Activated gamma-delta T cell (primary cell): ENCODE results near the gene RASSF4.

ENCODE experiments used
- DNase-seq: peaks from one replicate; lab custom pipeline; 2025; lab: John Stamatoyannopoulos, UW

The RASSF4 gene

DNA sequence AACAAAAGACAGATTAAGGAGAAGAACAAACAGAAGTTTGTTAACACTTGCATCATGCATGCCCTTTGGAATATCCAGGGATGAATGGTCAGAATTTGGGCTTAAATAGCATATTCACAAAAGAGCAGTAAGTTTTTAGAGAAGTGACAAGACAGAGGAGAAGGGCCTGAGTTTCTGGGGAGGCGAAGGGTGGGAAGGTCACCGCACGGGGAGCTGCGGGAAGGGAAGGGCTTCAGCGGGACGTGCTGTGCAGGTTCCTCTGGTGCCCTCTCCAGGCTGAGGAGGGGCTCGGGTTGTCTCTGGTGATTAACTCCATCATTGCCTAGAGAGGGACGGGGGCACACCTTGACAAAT is 30.7 kb downstream of the RASSF4 start:
- DNase-seq, result no peak

DNA sequence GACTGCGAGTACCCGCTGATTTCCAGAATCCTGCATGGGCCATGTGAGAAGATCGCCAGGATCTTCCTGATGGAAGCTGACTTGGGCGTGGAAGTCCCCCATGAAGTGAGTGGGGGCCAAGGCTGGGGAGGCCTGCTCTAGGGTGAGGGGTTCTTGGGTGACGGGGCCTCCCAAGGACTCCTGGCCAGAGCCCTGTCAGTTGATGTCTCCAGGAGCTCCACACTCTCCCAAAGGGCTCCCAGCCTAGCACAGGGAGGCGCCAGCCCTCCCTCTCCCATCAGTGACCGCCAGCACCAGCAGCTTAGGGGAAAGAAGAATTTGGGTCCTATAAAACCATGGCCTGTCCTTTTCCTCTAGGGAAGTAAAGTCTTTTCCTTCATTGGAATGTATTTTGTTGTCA is 31.4 kb downstream of the RASSF4 start:
- no peak for DNase-seq

DNA sequence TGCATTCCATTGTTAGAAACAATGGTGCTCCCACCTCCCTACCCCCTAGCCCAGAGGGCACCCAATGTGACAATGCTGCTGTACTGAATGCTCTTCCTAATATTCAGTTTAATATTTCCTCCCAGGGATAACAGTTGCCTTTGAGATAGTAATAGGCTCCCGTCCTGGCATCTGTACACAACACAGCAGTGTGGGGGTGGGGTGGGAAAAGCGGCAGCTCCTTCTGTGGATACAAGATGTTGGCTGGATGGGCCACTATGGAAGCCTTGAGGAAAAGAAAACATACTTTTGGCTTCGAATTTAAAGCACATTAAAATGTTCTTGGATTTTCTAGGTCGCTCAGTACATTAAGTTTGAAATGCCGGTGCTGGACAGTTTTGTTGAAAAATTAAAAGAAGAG is 32.0 kb downstream of the RASSF4 start:
- no peak for DNase-seq

DNA sequence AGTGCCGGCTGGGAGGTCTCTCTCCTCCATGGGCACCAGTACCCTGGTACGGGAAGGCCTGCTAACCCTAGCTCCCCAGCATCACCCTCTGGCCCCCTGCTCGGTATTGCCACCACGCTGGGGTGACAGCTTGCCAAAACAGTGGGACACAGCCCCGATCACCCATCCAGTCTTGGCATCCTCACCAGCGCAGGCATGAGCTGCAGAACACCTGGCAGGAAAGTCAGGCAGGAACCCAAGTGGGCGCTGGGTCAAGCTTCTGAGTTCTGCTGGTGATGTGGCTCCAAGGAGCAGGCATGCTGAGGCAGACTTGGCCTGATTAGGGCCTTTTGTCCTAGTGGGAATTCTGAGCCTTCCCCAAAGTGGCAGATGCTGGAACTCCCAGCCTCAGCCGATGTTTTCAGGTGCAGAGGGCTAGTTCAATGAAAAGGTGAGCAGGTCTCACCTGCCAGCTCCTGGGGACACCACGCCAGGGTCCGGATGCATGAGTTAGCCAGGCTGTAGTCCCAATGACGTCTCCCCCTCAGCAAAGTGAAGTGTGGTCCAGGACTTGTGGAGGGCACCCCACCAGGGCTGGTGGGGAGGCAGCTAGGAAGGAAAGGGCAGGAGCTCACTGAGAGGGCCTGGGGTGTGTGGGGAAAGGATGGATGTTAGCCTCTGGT is 32.6 kb downstream of the RASSF4 start:
- DNase-seq, result no peak

DNA sequence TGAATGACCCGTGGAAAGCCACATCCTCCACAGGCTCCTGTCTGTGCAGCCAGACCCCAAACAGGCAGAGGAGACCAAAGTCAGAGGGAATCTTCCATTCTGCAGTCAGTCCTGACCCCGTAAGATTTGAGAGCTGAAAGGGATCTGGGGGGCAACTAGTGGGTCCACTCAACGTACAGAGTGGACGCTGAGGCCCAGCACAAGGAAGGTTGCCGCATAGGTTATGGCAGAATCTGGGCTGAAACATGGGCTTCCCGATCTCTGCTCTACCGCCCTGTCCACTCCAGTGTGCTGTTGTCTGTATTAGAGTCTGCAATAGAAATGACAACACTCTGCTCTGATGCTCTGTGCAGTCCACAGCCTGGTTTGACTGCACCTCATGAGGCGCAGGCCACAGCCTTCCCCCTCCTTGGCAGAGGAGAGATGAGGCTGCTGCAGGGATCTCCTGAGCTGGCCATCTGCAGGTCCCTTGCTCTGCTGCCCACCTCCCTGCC is 33.2 kb downstream of the RASSF4 start:
- no peak for DNase-seq

DNA sequence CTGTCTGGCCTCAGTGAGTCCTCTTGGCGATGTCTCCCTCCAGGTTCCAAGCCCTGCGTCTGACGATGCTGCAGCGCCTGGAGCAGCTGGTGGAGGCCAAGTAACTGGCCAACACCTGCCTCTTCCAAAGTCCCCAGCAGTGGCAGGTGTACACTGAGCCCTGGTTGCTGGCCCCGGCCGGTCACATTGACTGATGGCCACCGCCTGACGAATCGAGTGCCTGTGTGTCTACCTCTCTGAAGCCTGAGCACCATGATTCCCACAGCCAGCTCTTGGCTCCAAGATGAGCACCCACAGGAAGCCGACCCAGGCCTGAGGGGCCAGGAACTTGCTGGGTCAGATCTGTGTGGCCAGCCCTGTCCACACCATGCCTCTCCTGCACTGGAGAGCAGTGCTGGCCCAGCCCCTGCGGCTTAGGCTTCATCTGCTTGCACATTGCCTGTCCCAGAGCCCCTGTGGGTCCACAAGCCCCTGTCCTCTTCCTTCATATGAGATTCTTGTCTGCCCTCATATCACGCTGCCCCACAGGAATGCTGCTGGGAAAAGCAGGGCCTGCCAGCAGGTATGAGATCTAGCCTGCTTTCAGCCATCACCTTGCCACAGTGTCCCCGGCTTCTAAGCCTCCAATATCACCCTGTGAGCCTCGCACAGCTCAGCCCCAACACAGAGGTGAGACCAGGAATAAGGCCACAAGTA is 33.8 kb downstream of the RASSF4 start:
- no peak for DNase-seq

DNA sequence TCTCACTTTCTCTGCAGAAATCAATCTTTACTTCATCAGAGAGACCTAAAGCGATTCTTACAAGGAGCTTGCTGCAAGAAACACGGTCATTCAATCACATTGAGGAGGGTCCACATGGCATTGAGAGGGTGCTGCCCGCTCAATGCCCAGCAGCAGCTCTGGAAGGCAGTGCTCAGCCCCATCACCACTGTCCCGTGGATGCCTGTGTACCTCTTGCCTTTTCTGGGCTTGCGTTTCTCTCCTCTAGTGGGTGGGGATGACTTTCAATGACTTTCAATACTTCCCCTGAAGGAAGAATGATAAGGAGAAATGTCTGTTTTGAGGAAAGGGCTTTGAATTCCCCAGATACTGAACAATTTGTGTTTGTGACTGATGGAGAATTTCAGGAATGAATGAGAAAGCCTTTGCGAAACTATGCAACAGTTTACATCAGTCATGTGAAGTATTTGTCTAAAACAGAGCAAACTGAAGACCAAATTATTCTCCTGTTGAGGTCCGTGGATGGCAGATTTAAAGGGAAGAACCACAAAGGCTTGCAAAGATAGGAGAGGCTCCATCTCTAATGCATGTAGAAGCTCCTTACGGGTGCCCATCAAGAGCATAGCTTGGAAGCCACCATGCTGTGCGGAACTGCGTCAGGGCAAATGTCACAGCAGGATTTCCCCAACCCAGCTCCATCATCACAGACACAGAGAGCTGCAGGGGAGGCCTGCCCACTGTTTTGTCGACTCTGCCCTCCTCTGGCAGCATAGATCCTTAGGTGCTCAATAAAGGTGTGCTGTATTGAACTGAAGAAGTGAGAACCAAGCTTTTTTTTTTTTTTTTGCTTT is 34.5 kb downstream of the RASSF4 start:
- DNase-seq, result no peak

DNA sequence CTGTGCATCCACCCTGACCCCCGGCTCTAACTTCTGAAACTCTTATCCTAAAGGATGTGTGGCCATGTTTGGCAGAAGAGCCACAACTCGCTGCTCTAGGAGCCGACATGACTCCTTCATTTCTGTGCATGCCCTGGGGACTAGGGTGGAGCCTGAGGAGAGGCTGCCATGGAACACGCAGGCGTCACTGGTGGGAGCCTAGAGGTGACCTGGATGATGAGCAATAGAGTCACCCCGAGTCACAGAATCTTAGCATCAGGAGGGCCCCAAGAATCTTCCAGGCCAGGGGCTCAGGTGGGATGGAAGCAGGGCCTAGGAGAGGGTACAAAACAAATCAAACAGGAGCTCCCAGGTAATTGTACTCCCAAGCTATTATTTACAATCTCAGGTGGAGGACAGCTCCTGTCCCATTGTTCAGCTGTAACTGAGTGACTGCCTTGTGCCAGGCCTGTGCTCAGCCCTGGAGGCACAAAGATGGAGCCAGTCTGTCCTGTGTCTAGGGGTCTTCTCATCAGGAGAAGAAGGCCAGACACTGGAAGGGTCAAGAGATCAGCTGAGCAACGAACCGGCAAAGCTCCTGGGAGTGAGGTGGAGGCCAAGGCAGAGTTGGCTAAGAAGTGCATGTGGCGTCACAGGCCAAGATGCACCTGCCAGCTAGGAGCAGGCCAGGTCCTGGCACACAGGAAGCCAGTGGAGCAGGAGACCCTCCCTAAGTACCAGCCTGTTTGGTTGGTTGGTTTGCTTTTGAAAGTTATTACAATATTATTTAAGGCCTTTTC is 35.3 kb downstream of the RASSF4 start:
- no peak for DNase-seq

DNA sequence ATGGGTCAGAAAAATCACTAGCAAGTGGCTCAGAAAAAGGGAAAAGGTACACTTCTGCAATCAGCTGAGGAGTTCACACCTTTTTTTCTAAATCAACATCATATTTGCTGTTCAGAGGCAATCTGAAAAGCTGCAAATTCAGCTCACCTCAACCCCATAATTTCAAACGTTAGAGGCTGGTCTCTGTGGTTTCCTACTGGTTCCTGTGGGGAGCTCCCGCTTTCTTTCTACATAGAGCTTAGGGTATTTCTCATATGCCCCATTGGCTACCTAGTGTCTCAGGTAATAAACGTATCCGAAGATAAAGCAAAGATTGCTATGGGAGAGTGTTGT is 35.9 kb downstream of the RASSF4 start:
- no peak for DNase-seq

DNA sequence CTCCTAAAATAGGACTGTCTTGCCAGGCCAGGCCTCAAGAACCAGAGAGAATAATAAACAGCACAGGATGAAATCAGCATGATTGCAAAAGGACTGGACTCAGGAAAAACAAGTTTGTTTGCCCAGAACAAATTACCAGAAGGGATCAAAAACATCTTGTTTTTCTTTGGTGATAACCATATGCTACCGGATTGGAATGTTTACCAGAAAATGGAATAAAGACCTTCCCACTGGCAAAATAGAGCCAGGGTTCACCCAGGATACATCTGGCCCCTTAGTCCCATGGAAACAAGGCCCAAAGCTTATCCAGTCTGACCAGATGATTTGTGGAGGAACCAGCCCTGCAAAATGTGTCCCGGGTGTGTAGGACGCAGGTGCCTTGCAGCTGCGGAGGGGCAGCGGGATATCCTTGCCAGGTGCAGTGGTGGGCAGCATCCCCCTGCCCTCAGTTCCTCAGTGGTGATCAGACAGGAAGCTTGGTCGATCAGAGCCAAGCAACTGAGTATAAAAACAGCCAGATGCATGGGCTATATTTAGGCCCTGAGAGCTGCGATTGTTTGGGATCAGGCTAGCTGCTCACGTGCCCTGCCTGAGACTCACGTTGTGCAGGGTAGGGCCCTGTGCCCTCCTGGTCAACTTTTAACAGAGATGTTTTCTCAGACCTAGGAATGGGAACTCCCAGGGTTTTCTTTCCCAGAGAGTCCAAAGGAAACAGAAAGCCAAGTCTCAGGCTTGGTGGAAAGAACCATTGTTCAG is 36.5 kb downstream of the RASSF4 start:
- no peak for DNase-seq

DNA sequence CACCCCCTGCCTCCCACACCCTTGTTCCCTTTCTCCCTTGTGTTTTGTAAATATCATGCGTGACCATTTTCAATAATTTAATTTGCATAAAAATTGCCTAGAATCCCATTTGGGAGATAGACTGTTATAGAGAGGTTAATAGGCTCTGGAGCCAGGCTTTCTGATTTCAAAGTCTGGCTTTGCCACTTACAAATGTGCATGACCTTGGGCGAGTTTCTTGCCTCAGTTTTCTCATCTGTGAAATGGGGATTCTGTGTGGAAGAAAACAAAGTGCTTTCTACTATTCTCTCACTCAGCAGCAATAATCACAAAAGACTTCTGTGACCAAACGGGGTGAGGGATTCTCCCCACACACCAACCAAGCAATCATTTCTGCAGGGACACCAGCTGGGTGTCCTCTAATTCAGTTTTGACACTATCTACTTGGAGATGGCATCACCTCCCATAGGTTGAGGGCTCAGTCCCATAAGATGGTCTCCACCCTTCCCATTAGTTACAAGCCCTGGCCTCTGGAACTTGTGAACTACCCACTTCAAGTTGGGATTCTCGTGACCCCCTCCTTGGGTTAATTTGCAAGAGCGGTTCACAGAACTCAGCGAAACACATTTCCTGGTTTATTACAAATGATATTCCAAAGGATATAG is 37.6 kb downstream of the RASSF4 start:
- no peak for DNase-seq

DNA sequence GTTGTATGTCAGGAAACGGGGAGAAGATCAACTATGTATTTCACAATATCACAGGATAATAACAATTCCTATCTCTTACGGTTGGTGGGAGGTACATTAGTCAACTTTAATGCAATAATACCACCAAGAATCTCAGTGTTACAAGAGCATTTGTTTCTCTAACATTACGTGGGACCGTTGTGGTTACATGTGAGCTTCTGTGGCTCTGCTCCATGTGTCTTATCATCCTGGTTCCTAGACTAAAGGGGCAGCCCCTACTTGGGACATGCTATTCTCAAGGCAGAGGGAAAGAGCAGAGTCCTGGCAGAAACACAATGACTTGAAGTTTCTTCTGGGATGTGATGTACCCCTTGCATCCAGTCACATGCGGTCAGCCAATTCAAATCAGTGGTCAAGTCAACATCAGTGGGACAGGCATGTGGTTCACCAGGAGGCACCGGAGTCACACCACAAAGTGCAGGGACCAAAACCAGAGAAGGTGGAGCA is 38.6 kb downstream of the RASSF4 start:
- DNase-seq, result no peak

DNA sequence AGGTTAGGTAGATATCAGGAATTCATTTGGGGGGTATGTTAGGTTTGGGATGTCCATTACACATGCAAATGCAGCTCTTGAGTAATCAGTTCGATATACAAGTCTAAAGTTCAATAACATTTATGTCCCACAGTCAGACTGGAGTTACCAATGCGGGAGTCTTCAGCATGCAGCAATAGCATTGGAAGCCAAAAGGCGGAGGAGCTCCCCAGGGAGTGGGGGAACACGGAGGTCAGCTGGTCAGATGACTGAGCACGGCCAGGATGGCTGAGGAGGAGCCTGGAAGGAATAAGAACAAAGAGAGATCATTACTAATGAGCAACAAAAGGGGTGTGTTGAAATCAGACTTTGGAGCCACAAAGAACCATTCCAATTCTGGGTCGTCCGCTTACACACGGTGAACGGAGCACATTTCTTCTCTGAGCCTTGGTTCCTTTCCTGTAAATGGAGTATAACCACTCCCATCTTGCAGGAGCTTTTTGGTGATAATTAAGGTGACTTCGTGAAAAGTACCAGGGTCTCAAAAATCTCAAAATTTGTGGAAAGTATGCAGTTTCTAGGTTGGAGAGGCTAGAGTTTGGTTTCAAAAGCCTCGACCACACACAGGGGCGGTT is 40.6 kb downstream of the RASSF4 start:
- DNase-seq, result no peak

DNA sequence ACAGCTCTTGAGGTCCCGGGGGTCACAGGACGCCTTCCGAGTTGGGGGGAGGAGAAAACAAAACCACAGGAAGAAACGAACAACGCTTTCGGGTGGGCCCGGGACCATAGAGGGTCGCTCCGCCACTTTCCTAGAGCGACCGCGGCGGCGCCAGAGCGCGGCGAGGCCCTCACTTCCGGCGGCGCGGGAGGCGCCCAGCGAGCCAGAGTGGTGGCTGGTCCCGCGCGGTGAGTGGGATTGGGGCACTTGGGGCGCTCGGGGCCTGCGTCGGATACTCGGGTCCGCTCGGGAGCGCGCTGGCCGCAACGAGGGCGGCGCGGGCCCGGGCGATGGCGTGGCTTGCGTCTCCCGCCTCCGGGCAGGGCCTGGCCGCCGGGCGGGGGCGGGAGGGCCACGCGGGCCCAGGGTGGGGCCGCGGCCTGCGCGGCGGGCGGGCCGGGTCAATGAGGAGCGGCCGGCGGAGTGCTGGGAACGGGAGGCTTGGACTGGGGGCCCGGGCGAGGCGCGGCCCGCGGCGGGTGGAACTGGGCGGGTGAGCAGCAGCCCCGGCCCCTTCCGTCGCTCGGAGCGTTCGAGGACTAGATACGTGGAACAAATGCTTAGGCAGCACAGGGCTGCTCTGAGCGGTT is 41.3 kb downstream of the RASSF4 start, which contains the start of gene ZNF22:
ZNF22 (plus strand) TSS at position 172 of the 629 bp plus-strand sequence. CDS start 2,446 bp downstream, outside the sequence.
- DNase-seq, result peak; percentile 43

DNA sequence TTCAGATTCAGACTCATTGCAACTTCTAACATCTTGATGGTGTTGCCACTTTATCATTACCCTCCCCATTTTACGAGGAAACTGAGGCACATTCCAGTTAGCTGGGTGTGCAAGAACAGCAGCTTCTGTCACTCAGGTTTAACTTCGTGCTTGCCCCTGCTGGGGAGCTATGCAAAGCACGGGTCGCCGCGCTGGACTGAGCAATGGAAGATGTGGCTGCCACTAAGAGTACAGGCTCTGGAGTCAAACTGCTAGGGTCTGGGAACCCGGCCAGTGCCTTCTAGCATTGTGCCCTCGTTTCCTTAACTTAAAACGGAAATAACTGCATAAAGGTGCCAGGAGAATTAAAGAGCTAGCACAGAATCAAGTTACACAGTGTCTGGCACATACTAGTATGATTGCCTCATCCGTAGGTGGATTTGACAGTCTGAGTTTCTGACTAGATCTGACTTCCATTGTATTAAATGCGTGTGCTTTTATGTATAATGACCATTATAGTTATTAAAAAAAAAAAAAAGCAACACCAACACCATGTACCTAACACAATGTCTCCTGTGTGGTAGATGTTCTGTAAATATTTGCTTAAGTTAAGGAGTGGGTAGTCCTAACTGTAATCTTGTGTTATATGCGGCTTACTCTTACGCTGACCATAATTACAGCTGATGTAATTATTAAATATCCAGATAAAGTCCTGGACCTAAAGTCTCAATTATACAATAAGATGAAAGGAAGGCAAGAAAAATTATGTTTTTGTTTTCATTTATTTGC is 42.0 kb downstream of the RASSF4 start:
- DNase-seq, result no peak

DNA sequence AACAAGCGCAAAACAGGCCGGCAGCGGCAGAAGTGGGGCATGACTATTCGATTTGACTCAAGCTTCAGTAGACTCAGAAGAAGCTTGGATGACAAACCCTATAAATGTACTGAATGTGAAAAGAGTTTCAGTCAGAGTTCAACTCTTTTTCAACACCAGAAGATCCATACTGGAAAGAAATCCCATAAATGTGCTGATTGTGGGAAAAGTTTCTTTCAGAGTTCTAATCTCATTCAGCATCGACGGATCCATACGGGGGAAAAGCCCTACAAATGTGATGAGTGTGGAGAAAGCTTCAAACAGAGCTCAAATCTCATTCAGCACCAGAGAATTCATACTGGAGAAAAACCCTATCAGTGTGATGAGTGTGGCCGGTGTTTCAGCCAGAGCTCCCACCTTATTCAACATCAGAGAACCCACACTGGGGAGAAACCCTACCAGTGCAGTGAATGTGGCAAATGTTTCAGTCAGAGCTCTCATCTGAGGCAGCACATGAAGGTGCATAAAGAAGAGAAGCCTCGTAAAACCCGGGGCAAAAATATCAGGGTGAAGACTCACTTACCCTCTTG is 43.9 kb downstream of the RASSF4 start:
- DNase-seq, result no peak

DNA sequence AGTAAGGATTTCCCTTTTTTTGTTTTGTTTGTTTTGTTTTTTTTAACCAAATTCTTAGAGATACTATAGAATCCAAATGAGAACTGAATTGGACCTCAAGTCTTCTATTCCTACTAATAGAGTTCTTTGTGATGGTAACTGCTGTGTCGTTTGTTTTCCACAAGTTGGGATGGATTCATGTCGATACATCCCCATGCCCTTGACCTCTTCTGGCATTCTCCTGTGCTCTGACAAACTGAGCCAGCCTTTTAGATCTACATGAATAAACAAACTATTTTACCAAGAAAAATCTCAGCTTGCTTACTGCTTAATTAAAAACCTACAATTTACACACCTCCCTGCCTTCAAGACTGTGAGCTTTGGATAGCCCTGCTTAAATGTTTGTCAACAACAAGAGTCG is 45.1 kb downstream of the RASSF4 start:
- no peak for DNase-seq

DNA sequence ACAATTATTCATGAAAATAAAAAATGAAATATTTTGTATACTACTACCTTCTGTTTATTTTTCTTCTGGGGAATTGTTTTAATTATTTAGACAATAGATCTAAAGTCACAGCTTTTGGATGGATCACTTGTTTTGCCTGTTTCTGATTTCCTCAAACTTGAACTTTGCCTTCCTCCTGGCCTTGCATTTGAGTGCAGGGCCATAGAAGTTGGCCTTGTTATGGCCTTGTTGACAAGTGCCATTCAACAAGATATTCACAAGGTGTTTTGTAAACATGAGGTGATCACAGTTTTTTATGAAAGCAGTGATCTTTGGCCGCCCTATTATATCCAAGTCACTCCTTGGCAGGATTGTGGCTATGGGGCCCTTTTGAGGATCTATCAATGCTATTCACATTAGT is 45.7 kb downstream of the RASSF4 start:
- DNase-seq, result no peak
